Ovary (tissue), 9 donors: ENCODE data around the gene COL4A4. TPM values are rescaled to one million over a fixed set of nuclear protein-coding genes. Genes with fewer than 3 reads are reported as not detected.

Source experiments
- DNase-seq, 5 donors: peaks; one replicate each; pipeline ENCODE4 v3.0.0-alpha.2; 2019 to 2020
- H3K27ac ChIP-seq, 2 donors: fragments of 200-600 bp; one replicate each; pipeline versions ENCODE4 v1.5.1 to v1.8.0; 2019 to 2022
- H3K27me3 ChIP-seq: fragments of 200-600 bp; one replicate; pipeline ENCODE4 v1.8.0; 2022
- H3K36me3 ChIP-seq: fragments of 200-600 bp; sonication (generic); one replicate; pipeline ENCODE4 v1.5.1; 2019
- H3K4me1 ChIP-seq: one replicate; pipeline ENCODE4 v1.8.1; 2013; ENCODE audit warnings: mild to moderate bottlenecking, moderate library complexity; ENCODE audit not compliant: insufficient read depth
- H3K4me3 ChIP-seq: fragments of 200-600 bp; sonication (generic); one replicate; pipeline ENCODE4 v1.5.1; 2017
- H3K9me3 ChIP-seq, 2 donors: fragments of 200-600 bp in 1 of 2; sonication (generic) in 1 of 2; one replicate each; pipeline versions ENCODE4 v1.5.1 to v1.8.1; 2013 to 2019; ENCODE audit warnings: mild to moderate bottlenecking in 1 of 2, moderate library complexity in 1 of 2
- EP300 ChIP-seq: sonication (generic); formaldehyde crosslinking; IDR thresholded peaks from one replicate; pipeline ENCODE4 v1.6.1; 2017; ENCODE audit warnings: antibody characterized with exemption
- POLR2A ChIP-seq: fragments of 450-650 bp; IDR thresholded peaks from one replicate; pipeline ENCODE4 v1.6.1; 2017; ENCODE audit warnings: antibody characterized with exemption, mild to moderate bottlenecking, moderate library complexity
- WGBS, 3 donors: extraction: QIAGEN DNeasy Blood & Tissue Kit in 1 of 3; methylation state at CpG; one replicate each; pipeline versions ENCODE4 v1.1.5 to v1.1.7; 2013 to 2017; 5-methylcytosine and 5-hydroxymethylcytosine counted together
- intact Hi-C, 4 donors: fragments of 100-400 bp; cut with DNase I; formaldehyde crosslinking; loops; one replicate each; pipeline versions ENCODE4 v1.11.0 to v1.15.1; 2022 to 2023
- polyA plus RNA-seq, 2 donors: library from polyadenylated mRNA; stranded (reverse); fragments of 200-250 nt in 1 of 2; fragments of 350-450 nt in 1 of 2; fragmentation: Illumina TruSeq in 1 of 2; extraction: RNeasy Lipid Tissue Mini Kit (QIAGEN cat#74804) in 1 of 2; gene quantifications; one replicate each; pipeline ENCODE4 v1.2.3, GENCODE V29; 2013 to 2014
- total RNA-seq, 7 donors: library from RNA; depleted of rRNA in 2 of 7; stranded (reverse); fragments of >200 nt in 2 of 7; fragmentation: NEBNext Ultra II Directional in 3 of 7; extraction: Animal tissue kit (Norgen Biotek cat#: 25700) in 3 of 7; gene quantifications; one replicate each; pipeline versions ENCODE4 v1.1.0 to v1.2.4, GENCODE V29; 2016 to 2023
- TF ChIP-seq, protein P1 (sequence below), 3 donors: fragments of 450-650 bp in 2 of 3; fragments of 200-600 bp in 1 of 3; IDR thresholded peaks; one replicate each; pipeline versions ENCODE4 v1.5.1 to v1.8.0; 2016 to 2022; ENCODE audit warnings: antibody characterized with exemption in 3 of 3, mild to moderate bottlenecking in 1 of 3
- donor health status: DM: no; HTN: no; CAD: no; lungs with moderate emphysema.
- donor health status: DM: no; HTN: no; CAD: no.
- donor health status: Bipolar disorder and iron deficiency.
- donor health status: DM: yes; HTN: yes; CAD: no.
- donor health status: DM: no; HTN: no; CAD: no.
- donor health status: DM: yes; HTN: yes; CAD: no.

The COL4A4 gene
- total and polyA plus RNA-seq, 9 donors: 0.30 to 8.3 (median 2.0) TPM

DNA sequence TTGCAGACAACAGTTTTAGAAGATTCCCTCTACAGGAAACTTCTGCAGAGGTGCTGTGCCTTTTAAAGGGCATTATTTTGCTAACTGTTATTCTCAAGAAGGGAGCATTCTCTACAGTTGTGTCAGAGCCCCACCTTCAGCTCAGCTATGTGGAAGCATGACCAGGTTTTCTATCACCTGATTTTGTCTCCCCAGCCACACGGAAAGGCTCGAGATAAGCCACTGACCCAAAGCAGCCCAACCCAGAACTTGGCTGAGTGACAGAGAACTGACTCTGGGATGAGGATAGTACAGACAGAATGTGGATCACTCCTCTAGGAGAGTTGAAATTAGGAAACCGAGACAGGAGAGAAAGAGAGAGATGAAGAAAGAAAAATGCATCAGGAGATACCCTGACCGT is 10.7 kb downstream of the COL4A4 start:
- intact Hi-C loops: no loop called here
- DNase-seq: no peak
- no peak overlapping the region for H3K4me3 ChIP-seq
- H3K36me3 ChIP-seq: no peaks in the 10 kb centered on the region
- H3K27ac ChIP-seq: no peak overlapping the region
- TF ChIP-seq, protein P1, sequence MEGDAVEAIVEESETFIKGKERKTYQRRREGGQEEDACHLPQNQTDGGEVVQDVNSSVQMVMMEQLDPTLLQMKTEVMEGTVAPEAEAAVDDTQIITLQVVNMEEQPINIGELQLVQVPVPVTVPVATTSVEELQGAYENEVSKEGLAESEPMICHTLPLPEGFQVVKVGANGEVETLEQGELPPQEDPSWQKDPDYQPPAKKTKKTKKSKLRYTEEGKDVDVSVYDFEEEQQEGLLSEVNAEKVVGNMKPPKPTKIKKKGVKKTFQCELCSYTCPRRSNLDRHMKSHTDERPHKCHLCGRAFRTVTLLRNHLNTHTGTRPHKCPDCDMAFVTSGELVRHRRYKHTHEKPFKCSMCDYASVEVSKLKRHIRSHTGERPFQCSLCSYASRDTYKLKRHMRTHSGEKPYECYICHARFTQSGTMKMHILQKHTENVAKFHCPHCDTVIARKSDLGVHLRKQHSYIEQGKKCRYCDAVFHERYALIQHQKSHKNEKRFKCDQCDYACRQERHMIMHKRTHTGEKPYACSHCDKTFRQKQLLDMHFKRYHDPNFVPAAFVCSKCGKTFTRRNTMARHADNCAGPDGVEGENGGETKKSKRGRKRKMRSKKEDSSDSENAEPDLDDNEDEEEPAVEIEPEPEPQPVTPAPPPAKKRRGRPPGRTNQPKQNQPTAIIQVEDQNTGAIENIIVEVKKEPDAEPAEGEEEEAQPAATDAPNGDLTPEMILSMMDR (IDR thresholded peaks at IDR 0.05): no peak
- TF ChIP-seq EP300 (no peak), POLR2A (no peak)
- 70 to 82% (median 78%) methylated on average over 4 of the region's 4 CpGs for WGBS, 3 donors
- no peaks in the 10 kb centered on the region for H3K9me3 ChIP-seq
- H3K4me1 ChIP-seq: no peaks in the 10 kb centered on the region
- H3K27me3 ChIP-seq: no peaks in the 10 kb centered on the region

GRCh38 chr2:227152093-227152766 is 11.8 kb downstream of the COL4A4 start:
- no peak for DNase-seq
- Histone ChIP-seq H3K9me3 (no peaks in the 10 kb centered on the region), H3K27ac (no peak overlapping the region), H3K4me1 (no peaks in the 10 kb centered on the region), H3K4me3 (no peak overlapping the region), H3K36me3 (no peaks in the 10 kb centered on the region), H3K27me3 (no peaks in the 10 kb centered on the region)
- WGBS, 3 donors: 87 to 100% (median 99%) methylated on average over 2 of the region's 2 CpGs
- intact Hi-C loops: no loop called here
- TF ChIP-seq POLR2A: no peak
- TF ChIP-seq, protein P1 (IDR thresholded peaks at IDR 0.05): no peak
- no peak for TF ChIP-seq EP300

DNA sequence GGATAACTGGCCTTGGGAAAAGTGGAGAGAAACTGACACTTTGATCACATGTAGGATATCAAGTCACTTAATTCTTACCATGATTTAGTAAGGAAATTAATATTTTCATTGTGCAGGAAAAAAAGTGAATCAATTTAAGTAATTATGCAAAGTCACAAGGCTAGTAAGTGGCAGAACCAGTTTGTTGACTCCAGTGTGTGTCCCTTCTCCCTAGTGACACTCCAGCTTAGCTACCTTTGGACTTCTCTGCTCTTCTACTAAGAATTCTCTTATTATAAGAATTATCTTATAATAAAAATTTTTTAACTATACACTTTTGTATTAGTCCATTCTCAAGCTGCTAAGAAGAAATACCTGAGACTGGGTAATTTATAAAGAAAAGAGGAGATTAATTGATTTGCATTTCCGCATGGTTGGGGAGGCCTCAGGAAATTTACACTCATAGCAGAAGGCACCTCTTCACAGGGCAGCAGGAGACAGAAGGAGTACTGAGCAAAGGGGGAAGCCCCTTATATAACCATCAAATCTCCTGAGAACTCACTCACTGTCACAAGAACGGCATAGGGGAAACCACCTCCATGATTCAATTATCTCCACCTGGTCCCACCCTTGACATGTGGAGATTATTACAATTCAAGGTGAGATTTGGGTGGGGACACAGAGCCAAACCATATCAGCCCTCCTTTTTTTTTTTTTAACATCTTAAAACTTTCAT is 13.6 kb downstream of the COL4A4 start:
- H3K4me3 ChIP-seq: no peak overlapping the region
- intact Hi-C loops: no loop called here
- no peaks in the 10 kb centered on the region for H3K36me3 ChIP-seq
- no peaks in the 10 kb centered on the region for H3K9me3 ChIP-seq
- no peaks in the 10 kb centered on the region for H3K4me1 ChIP-seq
- 93 to 94% (median 93%) methylated on average over 2 of the region's 2 CpGs for WGBS, 3 donors
- H3K27me3 ChIP-seq: no peaks in the 10 kb centered on the region
- no peak for TF ChIP-seq POLR2A
- TF ChIP-seq, protein P1 (IDR thresholded peaks at IDR 0.05): no peak
- TF ChIP-seq EP300: no peak
- no peak overlapping the region for H3K27ac ChIP-seq
- no peak for DNase-seq

DNA sequence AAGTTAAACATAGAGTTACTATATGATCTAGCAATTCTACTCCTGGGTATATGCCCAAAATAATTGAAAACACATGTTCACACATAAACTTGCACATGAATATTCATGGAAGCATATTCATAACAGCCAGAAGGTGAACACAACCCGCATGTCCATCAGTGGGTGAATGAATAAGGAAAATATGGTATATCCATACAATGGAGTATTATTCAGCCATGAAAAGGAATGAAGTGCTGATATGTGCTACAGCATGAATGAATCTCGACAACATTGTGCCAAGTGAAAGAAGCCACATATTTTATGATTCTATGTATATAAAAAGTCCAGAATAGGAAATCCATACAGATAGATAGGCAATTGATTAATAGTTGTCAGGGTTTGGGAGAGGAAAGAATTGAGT is 15.9 kb downstream of the COL4A4 start:
- H3K4me3 ChIP-seq: no peak overlapping the region
- H3K4me1 ChIP-seq: no peaks in the 10 kb centered on the region
- H3K36me3 ChIP-seq: no peaks in the 10 kb centered on the region
- intact Hi-C loops: no loop called here
- 88 to 93% (median 93%) methylated on average over 2 of the region's 2 CpGs for WGBS, 3 donors
- no peaks in the 10 kb centered on the region for H3K27me3 ChIP-seq
- TF ChIP-seq EP300 (no peak), POLR2A (no peak)
- TF ChIP-seq, protein P1 (IDR thresholded peaks at IDR 0.05): no peak
- H3K27ac ChIP-seq: no peak overlapping the region
- DNase-seq: no peak
- H3K9me3 ChIP-seq: no peaks in the 10 kb centered on the region
